Activated CD8-positive, alpha-beta memory T cell treated with anti-CD3 and anti-CD28 coated beads, Interleukin-2, amount 50 U/mL, for 48 hours (primary cell): Measurements from ENCODE around the gene DSTN.

Experiments used
- DNase-seq: peaks from one replicate; pipeline ENCODE4 v3.0.0-alpha.2; 2020

Gene DSTN

GRCh38 chr20:17613328-17614175, 43.7 kb downstream of the DSTN start:
- DNase-seq = peak; percentile 50

DNA sequence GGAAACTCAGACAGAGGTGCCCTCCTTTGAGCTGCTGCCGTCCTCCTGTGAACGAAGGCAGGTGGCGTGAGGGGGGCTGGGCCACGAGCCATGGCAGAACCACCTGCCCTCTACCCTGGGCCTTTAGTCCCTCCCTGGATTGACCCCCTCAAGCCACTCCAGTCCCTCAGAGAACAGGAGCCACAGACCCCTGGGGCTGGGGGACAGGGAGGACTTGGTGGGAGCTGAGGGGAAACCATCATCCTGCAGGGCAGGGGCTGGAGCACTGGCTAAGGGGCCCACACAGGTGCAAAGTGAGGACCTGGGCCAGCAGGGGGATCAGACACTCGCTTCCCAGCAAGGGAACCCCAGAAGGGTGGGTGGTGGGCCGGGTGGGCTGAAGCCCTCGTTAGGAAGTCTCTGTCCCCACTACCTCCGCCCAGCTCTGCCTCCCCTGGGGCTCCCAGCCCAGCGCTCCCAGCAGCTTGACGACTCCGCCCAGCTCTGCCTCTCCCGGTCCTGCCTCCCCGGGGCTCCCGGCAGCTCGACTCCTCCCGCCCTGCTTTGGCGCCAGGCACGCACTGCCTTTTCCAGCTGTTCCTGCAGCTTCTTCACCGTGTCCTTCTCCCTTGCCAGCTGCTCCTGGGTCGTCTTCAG, 44.4 kb downstream of the DSTN start:
- DNase-seq = peak; percentile 48

- DNase-seq = no peak
Measured at GRCh38 chr20:17614812-17615644, 45.2 kb downstream of the DSTN start.

GRCh38 chr20:17615645-17616479, 46.0 kb downstream of the DSTN start:
- no peak for DNase-seq

GRCh38 chr20:17616480-17617211, 46.8 kb downstream of the DSTN start:
- DNase-seq = no peak

- peak; percentile 72 for DNase-seq
Measured at GRCh38 chr20:17617212-17617867, 47.5 kb downstream of the DSTN start.

DNA sequence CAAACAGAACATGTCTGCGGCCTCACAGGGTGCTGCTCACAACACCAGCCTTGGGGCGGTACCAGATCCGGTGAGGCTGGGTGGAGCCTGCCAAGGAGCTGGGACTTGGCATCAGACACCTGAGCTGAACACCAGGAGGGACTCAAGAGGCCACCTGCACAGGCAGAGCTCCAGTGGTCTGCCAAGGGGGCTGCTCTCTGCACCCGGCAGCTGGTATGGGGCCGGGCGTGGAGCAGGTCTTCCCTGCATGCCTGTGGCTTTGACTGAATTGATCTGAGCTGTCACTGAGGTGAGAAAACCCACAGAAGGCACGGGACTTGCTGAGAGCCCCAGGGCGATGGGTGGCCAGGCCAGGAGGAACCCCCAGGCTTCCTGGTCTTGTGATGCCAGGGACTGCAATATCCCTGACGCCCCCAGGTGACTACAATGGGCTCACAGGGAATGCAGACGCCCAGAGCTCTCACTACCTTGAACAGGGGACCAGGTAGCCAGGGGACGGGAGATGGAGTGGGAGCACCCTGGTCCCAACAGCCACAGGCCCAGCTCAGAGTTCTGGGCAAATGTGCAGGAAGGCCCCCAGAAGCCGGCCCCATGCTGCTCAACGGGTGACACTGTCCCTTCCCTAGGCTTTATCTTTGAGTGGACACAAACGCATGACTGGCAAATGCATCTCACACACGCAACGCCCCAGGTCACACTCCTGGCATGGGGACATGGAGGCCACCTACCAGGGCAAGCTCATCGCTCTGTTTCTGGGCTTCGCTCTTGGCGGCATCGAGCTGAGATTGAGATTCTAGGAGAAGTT, 48.2 kb downstream of the DSTN start:
- peak; percentile 49 for DNase-seq

DNA sequence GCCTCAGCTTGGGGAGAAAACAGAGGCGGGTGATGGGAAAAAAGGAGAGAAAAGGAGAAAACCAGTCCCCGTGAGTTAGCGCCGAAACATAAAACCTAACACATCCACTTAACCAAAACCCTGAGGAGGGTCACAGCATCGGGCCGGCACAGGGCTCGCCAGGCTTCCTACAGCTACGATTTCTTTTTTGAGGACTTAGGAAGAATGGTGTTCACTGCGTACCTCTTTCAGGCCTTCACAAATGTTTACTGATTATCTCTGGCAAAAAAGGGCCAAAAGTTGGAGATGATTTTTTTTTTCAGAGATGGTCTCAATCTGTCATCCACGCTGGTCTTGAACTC, 48.8 kb downstream of the DSTN start:
- DNase-seq = peak; percentile 18

GRCh38 chr20:17619351-17620093, 49.6 kb downstream of the DSTN start:
- peak; percentile 38 for DNase-seq

- DNase-seq = peak; percentile 42
Measured at GRCh38 chr20:17620371-17621228, 50.7 kb downstream of the DSTN start.

DNA sequence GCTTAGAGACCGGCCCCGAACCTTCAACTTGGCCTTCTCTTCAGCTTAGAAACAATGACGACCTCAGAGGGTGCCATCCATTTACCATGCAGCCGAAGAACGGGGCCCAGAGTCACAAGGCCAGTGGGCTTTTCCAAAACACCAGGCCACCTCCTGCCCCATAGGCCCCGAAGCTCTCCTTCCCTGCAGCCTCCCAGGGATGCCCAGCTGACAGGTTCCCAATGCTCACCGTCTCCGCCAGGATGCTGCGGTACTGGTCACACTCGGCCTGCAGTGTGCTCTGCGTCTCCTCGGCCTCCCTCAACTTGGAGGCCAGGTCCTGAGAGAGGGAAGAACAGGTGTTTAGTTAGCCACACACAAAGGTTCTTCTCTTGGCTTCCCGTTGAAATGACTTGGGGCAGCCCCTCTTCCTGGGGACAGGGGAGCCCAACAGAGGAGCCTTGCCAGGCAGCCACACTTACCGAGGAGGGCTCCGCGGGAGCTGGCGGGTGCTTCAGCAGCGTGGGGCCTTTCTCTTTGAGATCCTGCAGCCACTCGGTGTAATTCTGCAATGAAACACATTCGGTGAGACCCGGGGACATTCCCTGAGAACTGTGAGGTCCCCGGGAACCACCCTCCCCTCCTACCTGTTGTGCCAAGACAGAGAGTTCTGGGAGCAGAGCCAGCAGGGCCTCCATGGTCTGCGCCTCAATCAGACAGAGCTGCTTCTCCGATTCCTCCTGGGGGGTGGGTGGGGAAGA, 51.5 kb downstream of the DSTN start:
- no peak for DNase-seq

DNA sequence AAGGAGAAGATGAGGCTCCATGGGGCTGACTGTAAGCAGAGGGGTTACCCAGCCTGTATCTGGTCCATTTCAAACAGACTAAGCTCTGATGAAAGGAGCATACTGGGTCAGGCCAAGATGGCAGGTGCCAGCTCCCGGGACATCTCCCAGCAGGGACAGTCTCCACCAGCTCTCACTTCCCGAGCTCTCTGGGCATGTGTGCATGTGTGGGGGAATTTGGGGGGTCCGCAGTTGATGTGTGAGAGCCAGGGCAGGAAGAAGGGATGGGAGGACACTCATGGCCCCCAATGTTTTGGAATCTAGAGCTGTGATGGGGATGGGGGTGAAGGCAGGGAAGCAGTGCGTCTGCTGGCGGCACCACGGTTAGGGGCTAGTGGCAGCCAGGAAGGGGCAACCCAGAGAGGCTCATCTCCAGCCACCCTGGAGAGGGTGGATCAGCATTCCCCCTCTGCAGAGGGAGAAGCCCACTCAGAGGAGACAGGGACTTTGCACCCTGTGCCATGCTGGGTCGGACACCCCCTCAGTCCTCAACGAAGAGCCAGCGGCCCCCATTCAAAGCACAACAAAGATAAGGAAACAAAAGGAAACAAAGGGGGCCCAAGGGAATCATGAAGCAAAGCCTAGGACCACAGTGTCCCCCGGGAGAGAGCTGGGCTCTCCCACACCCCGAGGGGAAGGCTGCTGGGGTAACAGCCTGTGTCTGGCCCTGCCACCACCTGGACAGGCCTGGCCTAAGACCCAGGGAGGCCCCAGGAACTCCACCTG, 52.4 kb downstream of the DSTN start:
- no peak for DNase-seq

- no peak for DNase-seq
Measured at GRCh38 chr20:17622851-17623508, 53.1 kb downstream of the DSTN start.

GRCh38 chr20:17624070-17624469, 54.2 kb downstream of the DSTN start:
- DNase-seq = no peak

GRCh38 chr20:17624551-17625245, 54.8 kb downstream of the DSTN start:
- no peak for DNase-seq
